GM19099 (cell line): Measurements from ENCODE around the gene POC1A.
A peak's percentile ranks its signal among the peaks of the same experiment; 100 is the strongest.

ENCODE experiments used
- POLR2A ChIP-seq: IDR thresholded peaks from 3 replicates; pipeline ENCODE4 v1.6.1; 2011; ENCODE audit warnings: low read depth; ENCODE audit not compliant: insufficient read length; ENCODE audit errors: extremely low read depth

The POC1A gene

GRCh38 chr3:52128118-52128683 lies 26.0 kb downstream of the POC1A start:
- TF ChIP-seq POLR2A, result no peak

- TF ChIP-seq POLR2A, result no peak
Observed at GRCh38 chr3:52126500-52126899, 27.7 kb downstream of the POC1A start.

- no peak for TF ChIP-seq POLR2A
Observed at GRCh38 chr3:52126036-52126435, 28.2 kb downstream of the POC1A start.

GRCh38 chr3:52124766-52125165 lies 29.5 kb downstream of the POC1A start:
- no peak for TF ChIP-seq POLR2A

GRCh38 chr3:52124126-52124525 lies 30.1 kb downstream of the POC1A start:
- TF ChIP-seq POLR2A, result no peak

GRCh38 chr3:52123106-52123725 lies 31.0 kb downstream of the POC1A start:
- TF ChIP-seq POLR2A, result no peak

GRCh38 chr3:52122491-52122890 lies 31.7 kb downstream of the POC1A start:
- TF ChIP-seq POLR2A, result no peak

GRCh38 chr3:52121813-52122212 lies 32.4 kb downstream of the POC1A start:
- TF ChIP-seq POLR2A, result no peak

- peak; percentile 37 for TF ChIP-seq POLR2A
Observed at GRCh38 chr3:52121464-52121805, 32.8 kb downstream of the POC1A start.

- TF ChIP-seq POLR2A, result no peak
Observed at GRCh38 chr3:52120556-52121463, 33.4 kb downstream of the POC1A start.

- no peak for TF ChIP-seq POLR2A
Observed at GRCh38 chr3:52119826-52120225, 34.4 kb downstream of the POC1A start.

- TF ChIP-seq POLR2A, result no peak
Observed at GRCh38 chr3:52119099-52119498, 35.1 kb downstream of the POC1A start.

- no peak for TF ChIP-seq POLR2A
Observed at GRCh38 chr3:52118156-52118875, 35.9 kb downstream of the POC1A start.

GRCh38 chr3:52117537-52117936 lies 36.7 kb downstream of the POC1A start:
- TF ChIP-seq POLR2A, result no peak

GRCh38 chr3:52112056-52112455 lies 42.2 kb downstream of the POC1A start:
- no peak for TF ChIP-seq POLR2A

- no peak for TF ChIP-seq POLR2A
Observed at GRCh38 chr3:52110502-52110901, 43.7 kb downstream of the POC1A start.

GRCh38 chr3:52109611-52110301 lies 44.5 kb downstream of the POC1A start:
- TF ChIP-seq POLR2A, result no peak
